H1 (cell line): ENCODE results near the gene CNOT6. TPM values are rescaled to one million over a fixed set of nuclear protein-coding genes. Genes with fewer than 3 reads are reported as not detected.
A peak's percentile ranks its signal among the peaks of the same experiment; 100 is the strongest.

Source experiments
- CTCF ChIA-PET: fragments of 300-600 bp; sonication (Branson Sonifier 250); formaldehyde crosslinking; loops from one replicate; lab custom pipeline; 2021; ENCODE audit not compliant: partially characterized antibody; lab: Charles Lee
- POLR2A ChIA-PET: fragments of 300-600 bp; sonication (Branson Sonifier 250); formaldehyde crosslinking; loops from one replicate; lab custom pipeline; 2021; ENCODE audit warnings: inconsistent platforms; ENCODE audit not compliant: partially characterized antibody; lab: Charles Lee
- DNase-seq, 2 experiments: peaks; one replicate each; pipeline versions ENCODE4 v3.0.0 to v3.0.0-alpha.2; 2010 to 2022; ENCODE audit warnings: low spot score in 2 of 2, low read depth in 1 of 2, mixed read lengths in 1 of 2
- FAIRE-seq: peaks from 2 replicates; lab custom pipeline; 2011; peaks lifted over from hg19 to GRCh38; lab: Jason Lieb, UNC
- H2AFZ ChIP-seq: 2 replicates; pipeline ENCODE4 v1.8.1; 2012; ENCODE audit warnings: low read length, inconsistent platforms
- H2AK5ac ChIP-seq: 2 replicates; pipeline ENCODE4 v1.6.1; 2013; ENCODE audit warnings: low read depth, low read length
- H2BK120ac ChIP-seq: replicated peaks from 2 replicates; pipeline ENCODE3; 2013; ENCODE audit warnings: low read depth, low read length, inconsistent platforms
- H2BK12ac ChIP-seq: 2 replicates; pipeline ENCODE4 v1.6.1; 2013; ENCODE audit warnings: low read depth, low read length
- H2BK15ac ChIP-seq: 2 replicates; pipeline ENCODE4 v1.6.1; 2013; ENCODE audit warnings: low read length
- H2BK20ac ChIP-seq: 2 replicates; pipeline ENCODE4 v1.6.1; 2013; ENCODE audit warnings: low read length
- H2BK5ac ChIP-seq: 2 replicates; pipeline ENCODE4 v1.6.1; 2013; ENCODE audit warnings: low read depth, low read length
- H3K14ac ChIP-seq: 2 replicates; pipeline ENCODE4 v1.6.1; 2013; ENCODE audit warnings: inconsistent platforms; ENCODE audit not compliant: insufficient read length
- H3K18ac ChIP-seq: 2 replicates; pipeline ENCODE4 v1.6.1; 2013; ENCODE audit warnings: low read length; ENCODE audit errors: extremely low read depth
- H3K23ac ChIP-seq: 2 replicates; pipeline ENCODE4 v1.6.1; 2013; ENCODE audit warnings: inconsistent platforms; ENCODE audit not compliant: insufficient read length
- H3K23me2 ChIP-seq: 2 replicates; pipeline ENCODE4 v1.6.1; 2013; ENCODE audit warnings: low read depth, low read length
- H3K27ac ChIP-seq: 2 replicates; pipeline ENCODE4 v1.6.1; 2011; ENCODE audit warnings: low read depth, low read length, inconsistent platforms
- H3K27me3 ChIP-seq, 4 experiments: replicated peaks in 1 of 4; 1 replicate in 1 of 4; 2 replicates in 3 of 4; pipeline versions ENCODE4 v1.6.1 to v1.8.1; 2011 to 2013; ENCODE audit warnings: low read length in 3 of 4, mild to moderate bottlenecking in 3 of 4, inconsistent platforms in 2 of 4, mixed read lengths in 2 of 4, moderate library complexity in 1 of 4; ENCODE audit not compliant: control insufficient read depth in 3 of 4, insufficient read depth in 3 of 4; ENCODE audit errors: extremely low read depth in 1 of 4
- H3K36me3 ChIP-seq, 4 experiments: 2 replicates each; pipeline versions ENCODE4 v1.6.1 to v1.8.1; 2011 to 2013; ENCODE audit warnings: mild to moderate bottlenecking in 4 of 4, low read length in 3 of 4, moderate library complexity in 2 of 4, control low read depth in 1 of 4, inconsistent platforms in 1 of 4; ENCODE audit not compliant: insufficient read depth in 4 of 4, control insufficient read depth in 2 of 4
- H3K4ac ChIP-seq: replicated peaks from 2 replicates; pipeline ENCODE3; 2013; ENCODE audit warnings: low read length, low read depth, mixed read lengths, inconsistent platforms; ENCODE audit not compliant: insufficient read length
- H3K4me1 ChIP-seq, 4 experiments: replicated peaks in 1 of 4; 1 replicate in 1 of 4; 2 replicates in 3 of 4; pipeline versions ENCODE4 v1.6.1 to v1.8.1; 2011 to 2013; ENCODE audit warnings: low read length in 3 of 4, inconsistent platforms in 2 of 4, mixed read lengths in 1 of 4; ENCODE audit not compliant: insufficient read depth in 4 of 4, control insufficient read depth in 3 of 4
- H3K4me2 ChIP-seq, 2 experiments: 2 replicates each; pipeline versions ENCODE4 v1.6.1 to v1.8.1; 2011 to 2013; ENCODE audit warnings: low read depth in 2 of 2, low read length in 2 of 2, control low read depth in 1 of 2, inconsistent platforms in 1 of 2, mild to moderate bottlenecking in 1 of 2; ENCODE audit not compliant: insufficient read depth in 1 of 2
- H3K4me3 ChIP-seq, 4 experiments: fragments of 200-600, 300-600 bp in 1 of 4; sonication (generic), shearing (Covaris generic), sonication (Bioruptor Twin) in 1 of 4; 2 replicates each; pipeline versions ENCODE4 v1.5.1 to v1.8.1; 2011 to 2016; ENCODE audit warnings: low read length in 4 of 4, low read depth in 3 of 4, control low read depth in 2 of 4, inconsistent platforms in 2 of 4, mild to moderate bottlenecking in 2 of 4, mixed read lengths in 1 of 4, moderate library complexity in 1 of 4; ENCODE audit not compliant: insufficient read depth in 2 of 4; ENCODE audit errors: extremely low read depth in 1 of 4
- H3K56ac ChIP-seq: replicated peaks from 2 replicates; pipeline ENCODE3; 2013; ENCODE audit warnings: low read depth, mild to moderate bottlenecking, mixed read lengths, low read length, inconsistent platforms; ENCODE audit not compliant: insufficient read length
- H3K79me1 ChIP-seq: 2 replicates; pipeline ENCODE4 v1.6.1; 2013; ENCODE audit warnings: low read depth, low read length, control low read depth
- H3K79me2 ChIP-seq, 2 experiments: 2 replicates each; pipeline versions ENCODE4 v1.6.1 to v1.8.1; 2012 to 2013; ENCODE audit warnings: low read length in 2 of 2, mild to moderate bottlenecking in 2 of 2, inconsistent platforms in 1 of 2; ENCODE audit not compliant: insufficient read depth in 2 of 2, control insufficient read depth in 1 of 2
- H3K9ac ChIP-seq, 4 experiments: replicated peaks in 1 of 4; 1 replicate in 1 of 4; 2 replicates in 3 of 4; pipeline versions ENCODE4 v1.6.1 to v1.8.1; 2011 to 2013; ENCODE audit warnings: low read depth in 3 of 4, low read length in 3 of 4, control low read depth in 2 of 4, mild to moderate bottlenecking in 2 of 4, moderate library complexity in 2 of 4, inconsistent platforms in 1 of 4; ENCODE audit errors: extremely low read depth in 1 of 4
- H3K9me3 ChIP-seq, 2 experiments: 2 replicates each; pipeline versions ENCODE4 v1.6.1 to v1.8.1; 2012 to 2013; ENCODE audit warnings: mild to moderate bottlenecking in 2 of 2, moderate library complexity in 2 of 2, control low read depth in 1 of 2, inconsistent platforms in 1 of 2, low read depth in 1 of 2, low read length in 1 of 2, mixed read lengths in 1 of 2; ENCODE audit not compliant: insufficient read depth in 2 of 2
- H4K20me1 ChIP-seq, 2 experiments: replicated peaks in 1 of 2; 2 replicates each; pipeline versions ENCODE3 to v1.8.1; 2011 to 2013; ENCODE audit warnings: inconsistent platforms in 2 of 2, low read length in 2 of 2, mild to moderate bottlenecking in 1 of 2; ENCODE audit not compliant: insufficient read depth in 2 of 2, control insufficient read depth in 1 of 2
- H4K5ac ChIP-seq: 2 replicates; pipeline ENCODE4 v1.6.1; 2013; ENCODE audit warnings: low read length, low read depth, mixed read lengths, inconsistent platforms; ENCODE audit not compliant: insufficient read length
- H4K8ac ChIP-seq: 2 replicates; pipeline ENCODE4 v1.8.0; 2013; ENCODE audit warnings: mild to moderate bottlenecking, moderate library complexity, low read length, inconsistent platforms; ENCODE audit not compliant: insufficient read depth; ENCODE audit errors: extremely low read depth
- H4K91ac ChIP-seq: replicated peaks from 2 replicates; pipeline ENCODE3; 2013; ENCODE audit warnings: low read length, mixed read lengths, inconsistent platforms; ENCODE audit not compliant: insufficient read length
- ATF3 ChIP-seq: IDR thresholded peaks from 2 replicates; pipeline ENCODE4 v1.6.1; 2011; ENCODE audit warnings: low read depth, mild to moderate bottlenecking, low read length; ENCODE audit not compliant: insufficient read depth
- E2F6 ChIP-seq: IDR thresholded peaks from 2 replicates; pipeline ENCODE4 v1.6.1; 2012; ENCODE audit warnings: inconsistent platforms
- EGR1 ChIP-seq: IDR thresholded peaks from 2 replicates; pipeline ENCODE4 v1.6.1; 2011; ENCODE audit warnings: low read depth, low read length, borderline replicate concordance
- GABPA ChIP-seq: IDR thresholded peaks from 2 replicates; pipeline ENCODE4 v1.6.1; 2011; ENCODE audit warnings: mild to moderate bottlenecking, low read length, moderate library complexity, borderline replicate concordance; ENCODE audit not compliant: insufficient read depth
- HDAC6 ChIP-seq: IDR thresholded peaks from one replicate; pipeline ENCODE4 v1.7.1; 2012; ENCODE audit warnings: low read depth, mild to moderate bottlenecking, inconsistent platforms, low read length, moderate library complexity
- NRF1 ChIP-seq: IDR thresholded peaks from 2 replicates; pipeline ENCODE4 v1.6.1; 2011; ENCODE audit warnings: mild to moderate bottlenecking, low read depth, low read length, improper control_type of control experiment
- RBBP5 ChIP-seq: IDR thresholded peaks from 2 replicates; pipeline ENCODE4 v1.7.1; 2012; ENCODE audit warnings: low read depth, mild to moderate bottlenecking, inconsistent platforms, low read length, moderate library complexity, borderline replicate concordance
- RFX5 ChIP-seq: IDR thresholded peaks from 2 replicates; pipeline ENCODE4 v1.6.1; 2011; ENCODE audit warnings: low read depth, low read length, improper control_type of control experiment, borderline replicate concordance
- RXRA ChIP-seq: IDR thresholded peaks from 2 replicates; pipeline ENCODE4 v1.6.1; 2011; ENCODE audit warnings: low read depth, mild to moderate bottlenecking, low read length, moderate library complexity; ENCODE audit not compliant: insufficient read depth
- SIX5 ChIP-seq: IDR thresholded peaks from 2 replicates; pipeline ENCODE4 v1.6.1; 2011; ENCODE audit warnings: mild to moderate bottlenecking, low read depth, low read length
- WGBS, 2 experiments: shearing (Covaris generic) in 1 of 2; methylation state at CpG; one replicate each; pipeline versions ENCODE4 v1.1.6 to v1.1.7; 2013 to 2015; ENCODE audit warnings: low lambda C conversion rate in 2 of 2, mixed read lengths in 2 of 2, inconsistent platforms in 1 of 2, low coverage in 1 of 2, missing lambda C conversion rate in 1 of 2; ENCODE audit not compliant: insufficient replicate concordance in 2 of 2, insufficient coverage in 1 of 2, insufficient read length in 1 of 2; ENCODE audit errors: extremely low coverage in 1 of 2, missing lambda C conversion rate in 1 of 2; 5-methylcytosine and 5-hydroxymethylcytosine counted together
- polyA plus RNA-seq, 7 experiments: library from polyadenylated mRNA; depleted of rRNA in 3 of 7; stranded (reverse) in 5 of 7; unstranded in 2 of 7; fragments of >200 nt in 5 of 7; fragments of 200-250 nt in 2 of 7; gene quantifications; 1 replicate in 5 of 7; 2 replicates in 1 of 7; 4 replicates in 1 of 7; pipeline versions ENCODE4 v1.2.1 to v1.2.3, GENCODE V29; 2011 to 2013; ENCODE audit warnings: missing spikeins in 2 of 7, mixed read lengths in 2 of 7
- total RNA-seq: library from RNA; stranded (reverse); fragmentation: NEBNext Ultra II Directional; extraction: Animal tissue kit (Norgen Biotek cat#: 25700); gene quantifications from 2 replicates; pipeline ENCODE4 v1.2.1, GENCODE V29; 2021

The CNOT6 gene
- total and polyA plus RNA-seq, 2 of the 8 experiments (the other 6 are each of a cell fraction or from before 2014, with no cell fraction given), result 10.7 to 45.4 TPM

- H3K4me2 ChIP-seq, result peak overlapping the region; percentile 85 to 97
- CTCF ChIA-PET, result interaction anchor here (0.6 to 1.6 kb wide), 5 partner anchors 17 to 79 kb away, joined by 3 to 5 read pairs (median 4); no protein-coding TSS in a partner anchor
- TF ChIP-seq RBBP5 (no peak), E2F6 (no peak), HDAC6 (no peak), RXRA (no peak), ATF3 (no peak), NRF1 (no peak), GABPA (no peak), RFX5 (no peak), EGR1 (no peak), SIX5 (no peak)
Observed at GRCh38 chr5:180589771-180590542, 95.8 kb downstream of the CNOT6 start.

More at GRCh38 chr5:180589771-180590542, 95.8 kb downstream of the CNOT6 start:
- Histone ChIP-seq H3K36me3 (no peaks in the 10 kb centered on the region; a peak in 1 of 8 replicates), H3K23ac (no peak overlapping the region), H3K27me3 (peaks cover 22 to 51% (median 40%) of the 10 kb centered on the region in 4 experiments), H3K14ac (no peak overlapping the region), H3K23me2 (peaks cover 17% of the 10 kb centered on the region; the same call in 1 of the 2 replicates), H3K9me3 (no peaks in the 10 kb centered on the region), H3K4ac (no peak overlapping the region), H3K18ac (no peak overlapping the region), H4K5ac (no peak overlapping the region), H4K91ac (no peak overlapping the region), H2AFZ (0 out of 2 replicates have a peak overlapping the region, but pooled peaks have one; percentile 50), H3K79me2 (no peaks in the 10 kb centered on the region), H4K8ac (no peak overlapping the region), H2BK5ac (no peak overlapping the region), H2BK20ac (no peak overlapping the region), H2BK120ac (no peak overlapping the region), H3K4me1 (peaks cover 0 to 9% (median 3%) of the 10 kb centered on the region in 4 experiments; a peak in 5 of 7 replicates), H3K4me3 (peak overlapping the region; percentile 17 to 69 (median 46); a peak in 7 of 8 replicates), H3K56ac (no peak overlapping the region), H3K27ac (no peak overlapping the region), H4K20me1 (peaks cover 0 to 4% of the 10 kb centered on the region in 2 experiments), H3K9ac (no peak overlapping the region), H2AK5ac (no peak overlapping the region), H2BK15ac (no peak overlapping the region), H2BK12ac (no peak overlapping the region), H3K79me1 (no peaks in the 10 kb centered on the region)
- WGBS, 2 experiments, result 30% methylated on average over 14 of the region's 44 CpGs; no CpG with 5 or more reads in 1 of the 2 experiments
- POLR2A ChIA-PET, result interaction anchor here (0.6 to 2.3 kb wide), 2 partner anchors 10 to 13 kb away, joined by 3 to 9 read pairs; no protein-coding TSS in a partner anchor
- DNase-seq (peak in 1 of 2 experiments; percentile 57), FAIRE-seq (no peak)
